HepG2 (cell line): ENCODE measurements around the gene MLXIPL. TPM values are rescaled to one million over a fixed set of nuclear protein-coding genes. Genes with fewer than 3 reads are reported as not detected.

ENCODE experiments used
- CEBPZ ChIP-seq: IDR thresholded peaks from 2 replicates; pipeline ENCODE4 v1.6.1; 2012; ENCODE audit warnings: low read length, improper control_type of control experiment
- DNMT3B ChIP-seq: conservative IDR thresholded peaks from 2 replicates; pipeline ENCODE4 v1.6.1; 2016; ENCODE audit warnings: missing biosample characterization, control low read depth
- FOSL2 ChIP-seq: sonication (generic); formaldehyde crosslinking; IDR thresholded peaks from 2 replicates; pipeline ENCODE4 v1.4.0; 2020; ENCODE audit warnings: missing genetic modification reagents
- GTF3A ChIP-seq: sonication (generic); formaldehyde crosslinking; conservative IDR thresholded peaks from 2 replicates; pipeline ENCODE4 v1.4.0; 2020; ENCODE audit warnings: mild to moderate bottlenecking, missing genetic modification reagents
- HNRNPLL ChIP-seq: fragments of 200-400 bp; formaldehyde crosslinking; IDR thresholded peaks from 2 replicates; pipeline ENCODE4 v1.6.1; 2017; ENCODE audit warnings: mild to moderate bottlenecking, low read depth, low read length; ENCODE audit not compliant: poor library complexity, severe bottlenecking
- IRF1 ChIP-seq: sonication (generic); formaldehyde crosslinking; IDR thresholded peaks from 2 replicates; pipeline ENCODE4 v1.4.0; 2020; ENCODE audit warnings: low read depth, mild to moderate bottlenecking, missing genetic modification reagents
- KLF16 ChIP-seq, 2 experiments: sonication (generic) in 1 of 2; formaldehyde crosslinking in 1 of 2; IDR thresholded peaks; 2 replicates each; pipeline versions ENCODE4 v1.6.1 to v1.8.0; 2016 to 2023; ENCODE audit warnings: missing genetic modification reagents in 2 of 2, missing compliant biosample characterization in 1 of 2
- MLLT10 ChIP-seq: sonication (generic); formaldehyde crosslinking; IDR thresholded peaks from 2 replicates; pipeline ENCODE4 v1.4.0; 2020; ENCODE audit warnings: missing genetic modification reagents
- NBN ChIP-seq: fragments of 450-650 bp; conservative IDR thresholded peaks from 2 replicates; pipeline ENCODE4 v1.6.1; 2017
- PHF8 ChIP-seq: sonication (generic); formaldehyde crosslinking; IDR thresholded peaks from 2 replicates; pipeline ENCODE4 v1.5.0; 2020; ENCODE audit warnings: missing genetic modification reagents
- RCOR2 ChIP-seq: IDR thresholded peaks from 2 replicates; pipeline ENCODE4 v1.6.1; 2016; ENCODE audit warnings: missing biosample characterization, missing genetic modification reagents
- RFXANK ChIP-seq: IDR thresholded peaks from 2 replicates; pipeline ENCODE4 v1.6.1; 2016
- SPEN ChIP-seq: sonication (generic); formaldehyde crosslinking; IDR thresholded peaks from 2 replicates; pipeline ENCODE4 v1.5.1; 2020; ENCODE audit warnings: low read depth, mild to moderate bottlenecking, missing genetic modification reagents
- ZFAT ChIP-seq: sonication (generic); formaldehyde crosslinking; conservative IDR thresholded peaks from 2 replicates; pipeline ENCODE4 v1.8.1; 2023; ENCODE audit warnings: missing genetic modification reagents, inconsistent platforms
- ZFY ChIP-seq: sonication (generic); formaldehyde crosslinking; IDR thresholded peaks from 2 replicates; pipeline ENCODE4 v1.4.0; 2020; ENCODE audit warnings: missing genetic modification reagents
- ZNF33B ChIP-seq: sonication (generic); formaldehyde crosslinking; IDR thresholded peaks from 2 replicates; pipeline ENCODE4 v1.5.1; 2020; ENCODE audit warnings: mild to moderate bottlenecking, missing genetic modification reagents
- ZNF552 ChIP-seq: sonication (generic); formaldehyde crosslinking; IDR thresholded peaks from 2 replicates; pipeline ENCODE4 v1.9.0; 2022; ENCODE audit warnings: missing genetic modification reagents, mild to moderate bottlenecking, borderline replicate concordance
- ZNF577 ChIP-seq: sonication (generic); formaldehyde crosslinking; IDR thresholded peaks from 2 replicates; pipeline ENCODE4 v1.4.0; 2020; ENCODE audit warnings: mild to moderate bottlenecking, low read depth, missing genetic modification reagents, borderline replicate concordance
- ZNF605 ChIP-seq: sonication (generic); formaldehyde crosslinking; IDR thresholded peaks from 2 replicates; pipeline ENCODE4 v1.8.0; 2022; ENCODE audit warnings: mild to moderate bottlenecking, missing genetic modification reagents
- ZNF7 ChIP-seq: IDR thresholded peaks from 2 replicates; pipeline ENCODE4 v1.6.1; 2016; ENCODE audit warnings: missing biosample characterization, missing genetic modification reagents
- ZNF724P ChIP-seq: sonication (generic); formaldehyde crosslinking; IDR thresholded peaks from 2 replicates; pipeline ENCODE4 v1.8.0; 2022; ENCODE audit warnings: missing genetic modification reagents, borderline replicate concordance
- ZSCAN22 ChIP-seq: sonication (generic); formaldehyde crosslinking; IDR thresholded peaks from 2 replicates; pipeline ENCODE4 v1.4.0; 2020; ENCODE audit warnings: mild to moderate bottlenecking, missing genetic modification reagents
- polyA plus RNA-seq, 8 experiments: library from polyadenylated mRNA; depleted of rRNA in 3 of 8; stranded (reverse) in 7 of 8; unstranded in 1 of 8; fragments of >200 nt; fragmentation: Illumina TruSeq in 4 of 8; extraction: Trizol in 4 of 8; gene quantifications; 2 replicates each; pipeline versions ENCODE4 v1.2.1 to v1.2.3, GENCODE V29; 2011 to 2016; ENCODE audit warnings: low read depth in 4 of 8, missing spikeins in 1 of 8, mixed read lengths in 1 of 8; ENCODE audit not compliant: insufficient read depth in 1 of 8
- total RNA-seq, 5 experiments: library from RNA; depleted of rRNA; stranded (reverse); fragments of >200 nt; fragmentation: Illumina TruSeq; extraction: Trizol; gene quantifications; 2 replicates each; pipeline ENCODE4 v1.2.3, GENCODE V29; 2016; ENCODE audit warnings: low read depth in 1 of 5
- TF ChIP-seq, protein P1 (sequence below): sonication (generic); formaldehyde crosslinking; IDR thresholded peaks from 2 replicates; pipeline ENCODE4 v1.8.1; 2023; ENCODE audit warnings: mild to moderate bottlenecking, inconsistent platforms, moderate library complexity, missing genetic modification reagents, borderline replicate concordance
- TF ChIP-seq, protein P2 (sequence below): sonication (generic); formaldehyde crosslinking; IDR thresholded peaks from 2 replicates; pipeline ENCODE4 v1.4.0; 2020; ENCODE audit warnings: mild to moderate bottlenecking, missing genetic modification reagents

The MLXIPL gene
- total and polyA plus RNA-seq, 2 of the 13 experiments (the other 11 are each of a cell fraction or from before 2014, with no cell fraction given): 51.6 to 60.1 TPM

DNA sequence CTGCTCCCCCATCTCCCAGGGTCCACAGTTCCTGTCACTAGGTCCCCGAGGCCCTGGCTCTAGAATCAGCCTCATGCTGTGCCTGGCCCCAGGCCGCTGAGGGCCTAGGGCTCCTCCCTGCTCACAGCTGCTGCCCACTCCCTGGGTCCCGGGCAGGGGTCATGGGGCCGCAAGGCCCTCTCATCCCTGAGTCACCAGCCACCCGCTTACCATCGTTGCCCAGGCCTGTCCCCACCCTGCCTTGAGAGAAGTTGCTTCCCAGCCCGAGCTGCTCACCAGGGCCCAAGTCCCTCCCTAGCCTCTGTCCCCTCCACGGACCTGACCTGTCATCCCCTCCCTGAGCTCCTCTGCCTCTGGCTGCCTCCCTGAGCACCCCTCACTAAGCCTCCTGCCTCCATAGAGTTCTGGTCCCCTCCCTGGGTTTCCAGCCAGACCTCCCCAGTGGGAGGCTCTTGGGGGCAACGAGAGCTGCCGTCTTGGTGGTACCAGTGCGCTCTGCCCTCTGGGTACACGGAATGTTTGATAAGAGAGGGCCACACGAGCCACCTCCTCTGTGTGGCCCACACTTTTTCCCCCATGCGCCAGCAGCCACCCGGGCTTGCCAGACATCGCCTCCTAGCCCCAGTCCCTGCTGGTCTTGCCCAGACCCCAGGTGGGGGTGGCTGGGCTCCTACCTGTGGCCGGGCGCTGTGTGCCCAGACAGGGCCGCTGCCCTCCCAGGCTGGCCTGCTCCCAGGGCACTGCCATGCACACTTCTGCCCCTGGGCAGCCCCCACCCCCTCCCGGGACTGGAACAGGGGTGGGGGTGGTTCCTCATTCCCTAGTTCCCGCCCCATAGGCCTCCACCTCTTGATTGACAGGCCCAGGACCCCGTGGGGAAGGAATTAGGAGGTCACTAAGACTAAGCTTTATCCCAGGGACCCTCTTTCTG, 21.3 kb downstream of the MLXIPL start (continued):
- TF ChIP-seq MLLT10 (CRISPR knock-in tag) (no peak), ZSCAN22 (CRISPR knock-in tag) (no peak), CEBPZ (no peak), RCOR2 (CRISPR knock-in tag) (no peak), KLF16 (CRISPR knock-in tag; IDR thresholded peaks at IDR 0.05) (no peak), ZNF605 (CRISPR knock-in tag) (no peak), NBN (no peak), GTF3A (0 out of 2 replicates have a peak, but pooled peaks have one; percentile 21), ZFY (peak; percentile 50), ZNF577 (CRISPR knock-in tag) (no peak), DNMT3B (no peak), SPEN (CRISPR knock-in tag) (no peak), ZFAT (CRISPR knock-in tag) (no peak), RFXANK (CRISPR knock-in tag) (no peak), PHF8 (peak; percentile 35; the same call in 1 of the 2 replicates), FOSL2 (no peak), ZNF7 (CRISPR knock-in tag) (no peak), ZNF552 (no peak), HNRNPLL (peak; percentile 11), ZNF724P (no peak), ZNF33B (0 out of 2 replicates have a peak, but pooled peaks have one; percentile 19), IRF1 (CRISPR knock-in tag) (no peak)
- TF ChIP-seq, protein P1, sequence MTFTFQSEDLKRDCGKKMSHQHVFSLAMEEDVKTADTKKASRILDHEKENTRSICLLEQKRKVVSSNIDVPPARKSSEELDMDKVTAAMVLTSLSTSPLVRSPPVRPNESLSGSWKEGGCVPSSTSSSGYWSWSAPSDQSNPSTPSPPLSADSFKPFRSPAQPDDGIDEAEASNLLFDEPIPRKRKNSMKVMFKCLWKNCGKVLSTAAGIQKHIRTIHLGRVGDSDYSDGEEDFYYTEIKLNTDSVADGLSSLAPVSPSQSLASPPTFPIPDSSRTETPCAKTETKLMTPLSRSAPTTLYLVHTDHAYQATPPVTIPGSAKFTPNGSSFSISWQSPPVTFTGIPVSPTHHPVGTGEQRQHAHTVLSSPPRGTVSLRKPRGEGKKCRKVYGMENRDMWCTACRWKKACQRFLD (CRISPR knock-in tag): no peak
- TF ChIP-seq, protein P2, sequence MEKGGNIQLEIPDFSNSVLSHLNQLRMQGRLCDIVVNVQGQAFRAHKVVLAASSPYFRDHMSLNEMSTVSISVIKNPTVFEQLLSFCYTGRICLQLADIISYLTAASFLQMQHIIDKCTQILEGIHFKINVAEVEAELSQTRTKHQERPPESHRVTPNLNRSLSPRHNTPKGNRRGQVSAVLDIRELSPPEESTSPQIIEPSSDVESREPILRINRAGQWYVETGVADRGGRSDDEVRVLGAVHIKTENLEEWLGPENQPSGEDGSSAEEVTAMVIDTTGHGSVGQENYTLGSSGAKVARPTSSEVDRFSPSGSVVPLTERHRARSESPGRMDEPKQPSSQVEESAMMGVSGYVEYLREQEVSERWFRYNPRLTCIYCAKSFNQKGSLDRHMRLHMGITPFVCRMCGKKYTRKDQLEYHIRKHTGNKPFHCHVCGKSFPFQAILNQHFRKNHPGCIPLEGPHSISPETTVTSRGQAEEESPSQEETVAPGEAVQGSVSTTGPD (CRISPR knock-in tag): no peak
